Measurements from ENCODE around the gene TMEM130. TPM values are rescaled to one million over a fixed set of nuclear protein-coding genes. Genes with fewer than 3 reads are reported as not detected.

Gene TMEM130
- total RNA-seq, 2 experiments from 2014 or later = 0.23 TPM; not detected in 1

- H3K27me3 Mint-ChIP-seq = peaks cover 4% of the 10 kb centered on the region
- intact Hi-C loops (cut with DNase I, micrococcal nuclease) = no loop called here
- no peaks in the 10 kb centered on the region for H3K36me3 Mint-ChIP-seq (ENCODE audit: low read depth)
- H3K9me3 Mint-ChIP-seq (ENCODE audit: low read depth) = no peaks in the 10 kb centered on the region
- H3K4me3 Mint-ChIP-seq = no peak overlapping the region
- DNase-seq = no peak
- H3K27ac Mint-ChIP-seq = no peak overlapping the region
- CTCF ChIA-PET = interaction anchor here (1.6 to 1.7 kb wide), 2 partner anchors 10 to 14 kb away, joined by 3 to 5 read pairs; no protein-coding TSS in a partner anchor
- no peaks in the 10 kb centered on the region for H3K4me1 Mint-ChIP-seq
- POLR2A ChIA-PET = no interaction called here
- no peak for ATAC-seq
Observed at GRCh38 chr7:98827258-98827657, 42.6 kb downstream of the TMEM130 start.

GRCh38 chr7:98826811-98827231, 43.0 kb downstream of the TMEM130 start:
- POLR2A ChIA-PET = no interaction called here
- peaks cover 4% of the 10 kb centered on the region for H3K27me3 Mint-ChIP-seq
- no peaks in the 10 kb centered on the region for H3K4me1 Mint-ChIP-seq
- ATAC-seq = no peak
- H3K27ac Mint-ChIP-seq = no peak overlapping the region
- no peak overlapping the region for H3K4me3 Mint-ChIP-seq
- no peak for DNase-seq
- intact Hi-C loops (cut with DNase I, micrococcal nuclease) = no loop called here
- no peaks in the 10 kb centered on the region for H3K9me3 Mint-ChIP-seq (ENCODE audit: low read depth)
- H3K36me3 Mint-ChIP-seq (ENCODE audit: low read depth) = no peaks in the 10 kb centered on the region
- CTCF ChIA-PET = interaction anchor here (1.6 to 1.7 kb wide), 2 partner anchors 10 to 14 kb away, joined by 3 to 5 read pairs; no protein-coding TSS in a partner anchor

GRCh38 chr7:98826387-98826786, 43.4 kb downstream of the TMEM130 start:
- H3K27me3 Mint-ChIP-seq = peaks cover 4% of the 10 kb centered on the region
- no peaks in the 10 kb centered on the region for H3K36me3 Mint-ChIP-seq (ENCODE audit: low read depth)
- no peaks in the 10 kb centered on the region for H3K4me1 Mint-ChIP-seq
- no peak for ATAC-seq
- ChIA-PET CTCF (interaction anchor here (0.6 to 0.9 kb wide), 2 partner anchors 15 to 33 kb away, joined by 3 read pairs; no protein-coding TSS in a partner anchor), POLR2A (no interaction called here)
- DNase-seq = no peak
- no peak overlapping the region for H3K27ac Mint-ChIP-seq
- H3K4me3 Mint-ChIP-seq = no peak overlapping the region
- no peaks in the 10 kb centered on the region for H3K9me3 Mint-ChIP-seq (ENCODE audit: low read depth)
- intact Hi-C loops (cut with DNase I, micrococcal nuclease) = no loop called here

GRCh38 chr7:98823226-98823625, 46.6 kb downstream of the TMEM130 start:
- ChIA-PET POLR2A (no interaction called here), CTCF (interaction anchor here (2.6 kb wide), 1 partner anchor 9 kb away, joined by 10 read pairs; no protein-coding TSS in a partner anchor)
- ATAC-seq = no peak
- no peak overlapping the region for H3K27ac Mint-ChIP-seq
- no peaks in the 10 kb centered on the region for H3K27me3 Mint-ChIP-seq
- no peaks in the 10 kb centered on the region for H3K4me1 Mint-ChIP-seq
- H3K9me3 Mint-ChIP-seq (ENCODE audit: low read depth) = no peaks in the 10 kb centered on the region
- no peak for DNase-seq
- intact Hi-C loops (cut with DNase I, micrococcal nuclease) = no loop called here
- H3K36me3 Mint-ChIP-seq (ENCODE audit: low read depth) = no peaks in the 10 kb centered on the region
- H3K4me3 Mint-ChIP-seq = no peak overlapping the region

GRCh38 chr7:98821348-98821747, 48.5 kb downstream of the TMEM130 start:
- H3K4me1 Mint-ChIP-seq = no peaks in the 10 kb centered on the region

GRCh38 chr7:98816967-98817710, 52.7 kb downstream of the TMEM130 start:
- DNase-seq = no peak
- H3K4me3 Mint-ChIP-seq = no peak overlapping the region
- H3K9me3 Mint-ChIP-seq (ENCODE audit: low read depth) = no peaks in the 10 kb centered on the region
- H3K4me1 Mint-ChIP-seq = no peaks in the 10 kb centered on the region
- no peak overlapping the region for H3K27ac Mint-ChIP-seq
- H3K27me3 Mint-ChIP-seq = peaks cover 9% of the 10 kb centered on the region
- intact Hi-C loops (cut with DNase I, micrococcal nuclease) = no loop called here
- ChIA-PET POLR2A (no interaction called here), CTCF (interaction anchor here (0.9 kb wide), 1 partner anchor 15 kb away, joined by 3 read pairs; no protein-coding TSS in a partner anchor)
- H3K36me3 Mint-ChIP-seq (ENCODE audit: low read depth) = no peaks in the 10 kb centered on the region
- no peak for ATAC-seq

More at GRCh38 chr7:98821348-98821747, 48.5 kb downstream of the TMEM130 start:
- DNase-seq = no peak
- intact Hi-C loops (cut with DNase I, micrococcal nuclease) = no loop called here
- Mint-ChIP-seq H3K27ac (no peak overlapping the region), H3K9me3 (ENCODE audit: low read depth) (no peaks in the 10 kb centered on the region), H3K4me3 (no peak overlapping the region), H3K36me3 (ENCODE audit: low read depth) (no peaks in the 10 kb centered on the region), H3K27me3 (peaks cover 6% of the 10 kb centered on the region)
- ChIA-PET CTCF (interaction anchor here (0.6 to 2.6 kb wide), 2 partner anchors 11 to 13 kb away, joined by 3 to 10 read pairs; no protein-coding TSS in a partner anchor), POLR2A (no interaction called here)
- no peak for ATAC-seq

- no peak for ATAC-seq
- intact Hi-C loops (cut with DNase I, micrococcal nuclease) = no loop called here
- Mint-ChIP-seq H3K4me3 (no peak overlapping the region), H3K27ac (no peak overlapping the region), H3K36me3 (ENCODE audit: low read depth) (no peaks in the 10 kb centered on the region), H3K27me3 (peaks cover 9% of the 10 kb centered on the region), H3K9me3 (ENCODE audit: low read depth) (peaks cover 1% of the 10 kb centered on the region), H3K4me1 (no peaks in the 10 kb centered on the region)
- DNase-seq = no peak
- CTCF ChIA-PET = interaction anchor here (0.9 kb wide), 1 partner anchor 16 kb away, joined by 3 read pairs; no protein-coding TSS in a partner anchor
- POLR2A ChIA-PET = no interaction called here
Observed at GRCh38 chr7:98816241-98816640, 53.6 kb downstream of the TMEM130 start.

- Mint-ChIP-seq H3K27me3 (peaks cover 9% of the 10 kb centered on the region), H3K4me1 (no peaks in the 10 kb centered on the region), H3K36me3 (ENCODE audit: low read depth) (no peaks in the 10 kb centered on the region), H3K27ac (no peak overlapping the region), H3K9me3 (ENCODE audit: low read depth) (peaks cover 8% of the 10 kb centered on the region), H3K4me3 (no peak overlapping the region)
- intact Hi-C loops (cut with DNase I, micrococcal nuclease) = no loop called here
- DNase-seq = no peak
- no peak for ATAC-seq
- ChIA-PET CTCF (no interaction called here), POLR2A (no interaction called here)
Observed at GRCh38 chr7:98815313-98815712, 54.5 kb downstream of the TMEM130 start.

- no peak for ATAC-seq
Observed at GRCh38 chr7:98811299-98811698, 58.5 kb downstream of the TMEM130 start.

GRCh38 chr7:98810153-98810802, 59.5 kb downstream of the TMEM130 start:
- H3K4me1 Mint-ChIP-seq = no peaks in the 10 kb centered on the region
- peaks cover 8% of the 10 kb centered on the region for H3K9me3 Mint-ChIP-seq (ENCODE audit: low read depth)
- ChIA-PET POLR2A (no interaction called here), CTCF (no interaction called here)
- no peak for ATAC-seq
- intact Hi-C loops (cut with DNase I, micrococcal nuclease) = loop anchor here in 1 of 2 experiments (2.0 kb wide), 1 partner anchor 45 kb away; no protein-coding TSS in a partner anchor
- no peak for DNase-seq
- no peak overlapping the region for H3K4me3 Mint-ChIP-seq
- no peaks in the 10 kb centered on the region for H3K36me3 Mint-ChIP-seq (ENCODE audit: low read depth)
- no peak overlapping the region for H3K27ac Mint-ChIP-seq
- H3K27me3 Mint-ChIP-seq = peaks cover 2% of the 10 kb centered on the region

More at GRCh38 chr7:98811299-98811698, 58.5 kb downstream of the TMEM130 start:
- H3K27ac Mint-ChIP-seq = no peak overlapping the region
- no peak for DNase-seq
- no peaks in the 10 kb centered on the region for H3K36me3 Mint-ChIP-seq (ENCODE audit: low read depth)
- ChIA-PET POLR2A (no interaction called here), CTCF (no interaction called here)
- peaks cover 8% of the 10 kb centered on the region for H3K9me3 Mint-ChIP-seq (ENCODE audit: low read depth)
- peaks cover 4% of the 10 kb centered on the region for H3K27me3 Mint-ChIP-seq
- H3K4me1 Mint-ChIP-seq = no peaks in the 10 kb centered on the region
- H3K4me3 Mint-ChIP-seq = no peak overlapping the region
- intact Hi-C loops (cut with DNase I, micrococcal nuclease) = loop anchor here in 1 of 2 experiments (2.0 kb wide), 1 partner anchor 44 kb away; no protein-coding TSS in a partner anchor

GRCh38 chr7:98808751-98809460, 60.9 kb downstream of the TMEM130 start:
- Mint-ChIP-seq H3K27ac (no peak overlapping the region), H3K9me3 (ENCODE audit: low read depth) (peaks cover 8% of the 10 kb centered on the region), H3K36me3 (ENCODE audit: low read depth) (no peaks in the 10 kb centered on the region), H3K4me3 (no peak overlapping the region), H3K4me1 (no peaks in the 10 kb centered on the region), H3K27me3 (peaks cover 2% of the 10 kb centered on the region)
- DNase-seq (no peak), ATAC-seq (no peak)
- ChIA-PET CTCF (no interaction called here), POLR2A (no interaction called here)
- intact Hi-C loops (cut with DNase I, micrococcal nuclease) = no loop called here

Data from activated CD4-positive, alpha-beta T cell treated with anti-CD3 and anti-CD28 coated beads for 36 hours (primary cell).